B cell (primary cell): ENCODE measurements around the gene NABP1. TPM values are rescaled to one million over a fixed set of nuclear protein-coding genes. Genes with fewer than 3 reads are reported as not detected.

Experiments
- ATAC-seq: fragments of 200-7000 bp; cut with Tn5 transposase; one replicate; pipeline ENCODE4 v1.10.0; 2021; ENCODE audit warnings: low read depth, mild to moderate bottlenecking, moderate number of reproducible peaks, moderate library complexity
- CTCF ChIA-PET: fragments of 350-600 bp; sonication (Branson Sonifier 250); formaldehyde crosslinking; loops from one replicate; lab custom pipeline; 2021; ENCODE audit warnings: antibody characterized with exemption, inconsistent platforms; lab: Charles Lee
- POLR2A ChIA-PET: fragments of 350-600 bp; sonication (Branson Sonifier 250); formaldehyde crosslinking; loops from one replicate; lab custom pipeline; 2021; ENCODE audit warnings: antibody characterized with exemption; lab: Charles Lee
- DNase-seq: peaks from one replicate; pipeline ENCODE4 v3.0.0; 2013
- H2AFZ ChIP-seq: 2 replicates; pipeline ENCODE4 v1.6.1; 2012; ENCODE audit warnings: mild to moderate bottlenecking, low read depth, low read length; ENCODE audit not compliant: insufficient read depth, poor library complexity, severe bottlenecking
- H3K27ac ChIP-seq, 2 donors: 1 replicate in 1 of 2; 2 replicates in 1 of 2; pipeline ENCODE4 v1.5.1; 2012 to 2013; ENCODE audit warnings: low read length in 2 of 2, mild to moderate bottlenecking in 2 of 2, moderate library complexity in 1 of 2
- H3K27me3 ChIP-seq, 4 experiments: fragments of 200-600 bp in 1 of 4; sonication (generic) in 1 of 4; replicated peaks in 1 of 4; 1 replicate in 2 of 4; 2 replicates in 2 of 4; pipeline versions ENCODE4 v1.6.1 to v1.7.0; 2013 to 2016; ENCODE audit warnings: low read length in 3 of 4, mild to moderate bottlenecking in 2 of 4, mixed read lengths in 1 of 4, moderate library complexity in 1 of 4; ENCODE audit not compliant: insufficient read depth in 4 of 4, control insufficient read depth in 3 of 4; ENCODE audit errors: control extremely low read depth in 1 of 4
- H3K36me3 ChIP-seq, 2 experiments: replicated peaks in 1 of 2; 1 replicate in 1 of 2; 2 replicates in 1 of 2; pipeline versions ENCODE4 v1.6.1 to v1.7.1; 2013; ENCODE audit warnings: low read length in 1 of 2; ENCODE audit not compliant: insufficient read depth in 2 of 2, control insufficient read depth in 1 of 2; ENCODE audit errors: control extremely low read depth in 1 of 2, extremely low read depth in 1 of 2
- H3K4me1 ChIP-seq, 2 donors: fragments of 200-600 bp in 1 of 2; sonication (generic) in 1 of 2; 1 replicate in 1 of 2; 2 replicates in 1 of 2; pipeline versions ENCODE4 v1.5.1 to v1.6.1; 2013 to 2017; ENCODE audit warnings: low read length in 2 of 2; ENCODE audit not compliant: control insufficient read depth in 2 of 2, insufficient read depth in 2 of 2
- H3K4me2 ChIP-seq: replicated peaks from 2 replicates; pipeline ENCODE3; 2012; ENCODE audit warnings: mild to moderate bottlenecking, low read depth, low read length; ENCODE audit not compliant: poor library complexity, severe bottlenecking
- H3K4me3 ChIP-seq, 5 experiments: fragments of 200-600 bp in 1 of 5; sonication (generic) in 1 of 5; 1 replicate in 3 of 5; 2 replicates in 2 of 5; pipeline versions ENCODE4 v1.5.1 to v1.7.0; 2011 to 2016; ENCODE audit warnings: low read length in 4 of 5, mild to moderate bottlenecking in 4 of 5, low read depth in 2 of 5, control low read depth in 1 of 5, moderate library complexity in 1 of 5; ENCODE audit not compliant: insufficient read depth in 1 of 5; ENCODE audit errors: control extremely low read depth in 1 of 5, extremely low read depth in 1 of 5
- H3K79me2 ChIP-seq: fragments of 200-600 bp; sonication (generic); one replicate; pipeline ENCODE4 v1.6.0; 2016; ENCODE audit warnings: low read length; ENCODE audit not compliant: control insufficient read depth, insufficient read depth
- H3K9ac ChIP-seq: fragments of 200-600 bp; sonication (generic); 2 replicates; pipeline ENCODE4 v1.6.1; 2017; ENCODE audit warnings: mild to moderate bottlenecking, low read length, moderate library complexity
- H3K9me3 ChIP-seq, 3 donors: one replicate each; pipeline versions ENCODE4 v1.6.1 to v1.7.1; 2013; ENCODE audit warnings: low read length in 2 of 3; ENCODE audit not compliant: control insufficient read depth in 2 of 3, insufficient read depth in 1 of 3; ENCODE audit errors: control extremely low read depth in 1 of 3
- H4K20me1 ChIP-seq: 2 replicates; pipeline ENCODE4 v1.6.0; 2012; ENCODE audit warnings: mild to moderate bottlenecking, low read length; ENCODE audit not compliant: insufficient read depth, control insufficient read depth, poor library complexity, severe bottlenecking
- H3K27ac Mint-ChIP-seq: one replicate; pipeline ENCODE4 v1.8.0; 2021; ENCODE audit warnings: mixed read lengths
- H3K27me3 Mint-ChIP-seq: one replicate; pipeline ENCODE4 v1.8.0; 2021; ENCODE audit warnings: mixed read lengths
- H3K4me1 Mint-ChIP-seq: one replicate; pipeline ENCODE4 v1.8.0; 2021; ENCODE audit warnings: mixed read lengths
- H3K4me3 Mint-ChIP-seq: one replicate; pipeline ENCODE4 v1.8.0; 2021; ENCODE audit warnings: mixed read lengths
- H3K9me3 Mint-ChIP-seq: one replicate; pipeline ENCODE4 v1.8.0; 2022; ENCODE audit warnings: mixed read lengths; ENCODE audit not compliant: insufficient read depth
- EZH2 ChIP-seq: IDR thresholded peaks from 2 replicates; pipeline ENCODE4 v1.6.1; 2012; ENCODE audit warnings: borderline replicate concordance, low read depth, mild to moderate bottlenecking, moderate library complexity, low read length; ENCODE audit not compliant: insufficient read depth, poor library complexity, severe bottlenecking
- intact Hi-C: fragments of 100-400 bp; cut with micrococcal nuclease; formaldehyde crosslinking; loops from one replicate; pipeline ENCODE4 v1.10.0; 2022
- polyA plus RNA-seq: library from polyadenylated mRNA; depleted of rRNA; stranded (reverse); fragments of >200 nt; gene quantifications from 2 replicates; pipeline ENCODE4 v1.2.3, GENCODE V29; 2012
- total RNA-seq, 2 donors: library from RNA; stranded (reverse); fragments of 120-200 nt in 1 of 2; gene quantifications; 1 replicate in 1 of 2; 2 replicates in 1 of 2; pipeline versions ENCODE4 v1.2.3 to v1.2.4, GENCODE V29; 2013 to 2022
- TF ChIP-seq, protein P1 (sequence below): fragments of 200-600 bp; IDR thresholded peaks from one replicate; pipeline ENCODE4 v1.8.0; 2022; ENCODE audit warnings: antibody characterized with exemption, mild to moderate bottlenecking

Gene NABP1
- total and polyA plus RNA-seq, 2 donors (not counting 1 experiment from before 2014, with no cell fraction given), result 7.2 to 56.4 TPM

DNA sequence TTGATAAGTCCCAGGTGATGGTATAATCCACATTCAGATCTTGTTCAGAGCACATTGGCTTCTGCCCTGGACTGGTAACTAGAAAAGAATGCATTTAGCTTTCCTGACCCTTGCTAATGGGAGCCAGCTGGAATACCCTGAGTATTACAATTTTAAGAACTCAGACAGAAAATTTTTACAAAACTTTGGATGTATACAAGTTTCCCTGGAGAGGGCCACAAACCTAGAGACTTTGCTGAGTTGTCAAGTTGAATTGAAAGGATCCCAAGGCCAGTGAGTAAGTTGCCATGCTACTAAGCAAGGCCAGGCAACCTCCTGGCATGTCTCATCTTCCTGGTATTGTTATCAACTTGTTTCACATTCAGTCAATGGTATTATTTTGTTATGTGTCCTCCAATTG, 20.0 kb upstream of the NABP1 start:
- TF ChIP-seq, protein P1, sequence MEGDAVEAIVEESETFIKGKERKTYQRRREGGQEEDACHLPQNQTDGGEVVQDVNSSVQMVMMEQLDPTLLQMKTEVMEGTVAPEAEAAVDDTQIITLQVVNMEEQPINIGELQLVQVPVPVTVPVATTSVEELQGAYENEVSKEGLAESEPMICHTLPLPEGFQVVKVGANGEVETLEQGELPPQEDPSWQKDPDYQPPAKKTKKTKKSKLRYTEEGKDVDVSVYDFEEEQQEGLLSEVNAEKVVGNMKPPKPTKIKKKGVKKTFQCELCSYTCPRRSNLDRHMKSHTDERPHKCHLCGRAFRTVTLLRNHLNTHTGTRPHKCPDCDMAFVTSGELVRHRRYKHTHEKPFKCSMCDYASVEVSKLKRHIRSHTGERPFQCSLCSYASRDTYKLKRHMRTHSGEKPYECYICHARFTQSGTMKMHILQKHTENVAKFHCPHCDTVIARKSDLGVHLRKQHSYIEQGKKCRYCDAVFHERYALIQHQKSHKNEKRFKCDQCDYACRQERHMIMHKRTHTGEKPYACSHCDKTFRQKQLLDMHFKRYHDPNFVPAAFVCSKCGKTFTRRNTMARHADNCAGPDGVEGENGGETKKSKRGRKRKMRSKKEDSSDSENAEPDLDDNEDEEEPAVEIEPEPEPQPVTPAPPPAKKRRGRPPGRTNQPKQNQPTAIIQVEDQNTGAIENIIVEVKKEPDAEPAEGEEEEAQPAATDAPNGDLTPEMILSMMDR, result no peak
- no peak for TF ChIP-seq EZH2
- no peaks in the 10 kb centered on the region for H3K27me3 Mint-ChIP-seq
- H3K4me1 Mint-ChIP-seq, result no peaks in the 10 kb centered on the region
- ATAC-seq, result no peak
- CTCF ChIA-PET, result interaction anchor here (0.9 kb wide), 1 partner anchor 18 kb away, joined by 4 read pairs; no protein-coding TSS in a partner anchor
- H3K36me3 ChIP-seq, result no peaks in the 10 kb centered on the region
- H3K4me3 ChIP-seq, result no peak overlapping the region
- H3K4me1 ChIP-seq, result no peaks in the 10 kb centered on the region
- POLR2A ChIA-PET, result interaction anchor here (1.0 kb wide), 1 partner anchor 18 kb away, joined by 3 read pairs; no protein-coding TSS in a partner anchor
- DNase-seq, result no peak
- no peak overlapping the region for H3K9ac ChIP-seq
- no peaks in the 10 kb centered on the region for H3K27me3 ChIP-seq
- intact Hi-C loops, result no loop called here
- H3K79me2 ChIP-seq, result no peaks in the 10 kb centered on the region
- H3K9me3 Mint-ChIP-seq, result no peaks in the 10 kb centered on the region
- no peak overlapping the region for H3K27ac ChIP-seq
- no peak overlapping the region for H3K4me3 Mint-ChIP-seq
- H3K27ac Mint-ChIP-seq, result no peak overlapping the region
- H3K4me2 ChIP-seq, result no peak overlapping the region
- H2AFZ ChIP-seq, result no peak overlapping the region
- H4K20me1 ChIP-seq, result no peaks in the 10 kb centered on the region
- peaks cover 0 to 2% (median 0%) of the 10 kb centered on the region in 3 donors for H3K9me3 ChIP-seq

DNA sequence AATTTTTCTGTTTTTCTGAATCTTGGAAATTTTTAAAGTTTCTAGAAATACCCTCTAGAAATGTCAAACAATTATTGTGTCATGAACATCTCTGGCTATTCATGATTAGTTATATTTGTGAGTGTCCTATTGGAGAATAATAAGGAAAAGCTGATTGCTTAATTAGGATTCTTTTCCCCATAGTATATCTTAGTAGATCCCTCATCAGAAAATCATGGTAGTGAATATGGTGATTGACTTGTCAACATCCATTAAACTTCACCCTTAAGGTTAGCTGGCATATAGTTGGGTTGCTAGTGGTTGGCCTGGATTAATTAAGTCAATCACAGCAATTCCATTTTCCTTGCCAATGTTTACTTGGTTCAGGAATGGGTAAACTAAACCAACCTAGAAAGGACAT, 18.7 kb upstream of the NABP1 start:
- POLR2A ChIA-PET, result no interaction called here
- H3K4me1 ChIP-seq, result no peaks in the 10 kb centered on the region
- no peak for DNase-seq

More for the DNA sequence above, 18.7 kb upstream of the NABP1 start:
- H3K27ac ChIP-seq, result no peak overlapping the region
- H3K9me3 Mint-ChIP-seq, result no peaks in the 10 kb centered on the region
- ATAC-seq, result no peak
- no peak overlapping the region for H3K9ac ChIP-seq
- H2AFZ ChIP-seq, result no peak overlapping the region
- H3K4me2 ChIP-seq, result no peak overlapping the region
- H3K9me3 ChIP-seq, result no peaks in the 10 kb centered on the region
- CTCF ChIA-PET, result interaction anchor here (1.9 kb wide), 1 partner anchor 21 kb away, joined by 4 read pairs; no protein-coding TSS in a partner anchor
- TF ChIP-seq, protein P1, result no peak
- no peak for TF ChIP-seq EZH2
- H3K27me3 Mint-ChIP-seq, result no peaks in the 10 kb centered on the region
- H4K20me1 ChIP-seq, result no peaks in the 10 kb centered on the region
- H3K27me3 ChIP-seq, result no peaks in the 10 kb centered on the region
- no peak overlapping the region for H3K4me3 ChIP-seq
- H3K27ac Mint-ChIP-seq, result no peak overlapping the region
- H3K36me3 ChIP-seq, result no peaks in the 10 kb centered on the region
- H3K4me3 Mint-ChIP-seq, result no peak overlapping the region
- intact Hi-C loops, result no loop called here
- H3K4me1 Mint-ChIP-seq, result no peaks in the 10 kb centered on the region
- H3K79me2 ChIP-seq, result no peaks in the 10 kb centered on the region
